A673 (cell line): Measurements from ENCODE around the gene ITGB4. TPM values are rescaled to one million over a fixed set of nuclear protein-coding genes. Genes with fewer than 3 reads are reported as not detected.

Experiments used
- BruUV-seq: library from RNA; stranded (reverse); fragments of 400-500 nt; replicated peaks from 2 replicates; lab custom pipeline; 2021; lab: Mats Ljungman, UMichigan
- CTCF ChIA-PET: fragments of 300-600 bp; sonication (Branson Sonifier 250); formaldehyde crosslinking; loops from one replicate; lab custom pipeline; 2022; ENCODE audit warnings: antibody characterized with exemption; lab: Charles Lee
- POLR2A ChIA-PET: fragments of 300-600 bp; sonication (Branson Sonifier 250); formaldehyde crosslinking; loops from one replicate; lab custom pipeline; 2022; ENCODE audit warnings: antibody characterized with exemption; ENCODE audit not compliant: low non-redundant PET; lab: Charles Lee
- DNase-seq: peaks from one replicate; pipeline ENCODE4 v3.0.0-alpha.2; 2015; ENCODE audit warnings: low spot score
- H3K27ac ChIP-seq: fragments of 200-600 bp; sonication (generic); 2 replicates; pipeline ENCODE4 v1.5.1; 2016; ENCODE audit warnings: mixed run types, low read depth, mild to moderate bottlenecking, mixed read lengths, antibody characterized with exemption, low read length; ENCODE audit not compliant: poor library complexity, severe bottlenecking
- H3K27me3 ChIP-seq: fragments of 200-600 bp; sonication (generic); replicated peaks from 2 replicates; pipeline ENCODE4 v1.6.1; 2017; ENCODE audit warnings: mixed run types, low read depth, mild to moderate bottlenecking, mixed read lengths, antibody characterized with exemption, low read length; ENCODE audit not compliant: insufficient read depth, poor library complexity
- H3K36me3 ChIP-seq: fragments of 200-600 bp; sonication (generic); 2 replicates; pipeline ENCODE4 v1.6.1; 2016; ENCODE audit warnings: mixed run types, mild to moderate bottlenecking, mixed read lengths, antibody characterized with exemption, low read length; ENCODE audit not compliant: insufficient read depth, poor library complexity, severe bottlenecking
- H3K4me1 ChIP-seq: fragments of 200-600 bp; sonication (generic); 2 replicates; pipeline ENCODE4 v1.6.1; 2017; ENCODE audit warnings: mixed run types, mild to moderate bottlenecking, mixed read lengths, antibody characterized with exemption, low read length; ENCODE audit not compliant: insufficient read depth, poor library complexity, severe bottlenecking
- H3K4me3 ChIP-seq: fragments of 200-600 bp; sonication (generic); 2 replicates; pipeline ENCODE4 v1.5.1; 2016; ENCODE audit warnings: low read depth, mixed run types, mild to moderate bottlenecking, mixed read lengths, low read length; ENCODE audit not compliant: poor library complexity, severe bottlenecking
- H3K9me3 ChIP-seq: fragments of 200-600 bp; sonication (generic); 2 replicates; pipeline ENCODE4 v1.6.1; 2016; ENCODE audit warnings: mixed run types, low read depth, mild to moderate bottlenecking, mixed read lengths, antibody characterized with exemption, low read length; ENCODE audit not compliant: poor library complexity, severe bottlenecking
- CTCF ChIP-seq: fragments of 300-800, 200-600 bp; sonication (generic); conservative IDR thresholded peaks from 2 replicates; pipeline ENCODE4 v1.5.1; 2017; ENCODE audit warnings: low read depth, mild to moderate bottlenecking, antibody characterized with exemption, low read length, moderate library complexity, mixed read lengths
- EZH2 ChIP-seq: fragments of 200-600 bp; sonication (generic); IDR thresholded peaks from 2 replicates; pipeline ENCODE4 v1.6.1; 2017; ENCODE audit warnings: borderline replicate concordance, low read depth, mild to moderate bottlenecking, mixed read lengths, antibody characterized with exemption, low read length; ENCODE audit not compliant: poor library complexity, severe bottlenecking
- intact Hi-C: fragments of 100-400 bp; cut with micrococcal nuclease; formaldehyde crosslinking; loops from one replicate; pipeline ENCODE4 v1.10.0; 2022; ENCODE audit not compliant: unreplicated experiment
- total RNA-seq: library from RNA; stranded (reverse); gene quantifications from 2 replicates; pipeline ENCODE4 v1.2.3, GENCODE V29; 2021

Gene ITGB4
- total RNA-seq, 1 experiment from 2014 or later = 0.95 TPM

- ChIA-PET CTCF (no interaction called here), POLR2A (no interaction called here)
- BruUV-seq = no TSS peak
- no peak for DNase-seq
- H3K27ac ChIP-seq = no peak overlapping the region
- H3K27me3 ChIP-seq = peaks cover 17% of the 10 kb centered on the region
- peaks cover 4% of the 10 kb centered on the region for H3K4me1 ChIP-seq
- no peak overlapping the region for H3K4me3 ChIP-seq
- no peak for TF ChIP-seq EZH2
- no peaks in the 10 kb centered on the region for H3K36me3 ChIP-seq
- intact Hi-C loops = no loop called here
- H3K9me3 ChIP-seq = no peaks in the 10 kb centered on the region
Observed at GRCh38 chr17:75723171-75723930, 2.1 kb downstream of the ITGB4 start.

DNA sequence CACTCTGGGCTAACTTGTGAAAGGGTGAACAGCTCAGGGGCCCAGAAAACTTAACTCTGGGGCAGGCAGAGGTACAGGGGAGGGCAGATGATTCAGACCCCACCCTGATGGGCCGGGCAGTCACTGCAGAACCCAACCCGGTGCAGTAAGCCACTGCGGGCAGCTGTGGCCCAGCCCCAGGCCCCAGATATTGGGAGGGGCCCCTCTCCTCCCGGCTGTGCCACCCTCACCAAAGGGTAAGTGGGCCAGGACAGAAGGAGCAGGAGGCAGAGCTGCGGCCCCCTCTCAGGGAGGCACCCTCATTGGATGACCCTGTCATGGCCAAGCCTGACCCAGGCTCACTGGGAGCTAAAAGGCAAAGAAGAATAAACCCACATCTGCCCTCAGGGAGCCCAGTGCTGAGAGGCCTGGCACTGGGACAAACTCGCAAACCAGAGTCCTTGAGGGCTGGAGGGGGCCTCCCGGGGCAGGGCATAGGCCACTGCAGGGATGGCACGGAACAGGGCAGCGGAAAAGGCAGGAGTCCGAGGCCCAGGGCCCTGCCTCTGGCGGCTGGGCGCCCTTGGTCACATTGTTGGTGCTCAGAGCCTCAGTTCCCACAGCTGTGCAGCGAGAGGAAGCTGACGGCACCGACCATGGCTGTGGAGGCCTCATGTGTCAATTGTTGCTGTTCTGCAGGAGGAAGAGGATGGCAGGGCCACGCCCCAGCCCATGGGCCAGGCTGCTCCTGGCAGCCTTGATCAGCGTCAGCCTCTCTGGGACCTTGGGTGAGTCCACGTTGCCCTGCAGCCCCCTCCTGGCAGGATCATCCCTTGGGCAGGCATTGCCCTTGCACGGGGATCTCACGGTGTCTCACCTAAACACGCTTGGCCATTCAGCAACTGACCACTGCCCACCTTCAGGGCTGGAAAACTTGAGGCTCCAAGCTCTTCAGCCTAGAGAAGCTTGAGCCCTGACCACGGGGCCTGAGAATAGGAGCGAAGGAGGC, 3.1 kb downstream of the ITGB4 start:
- ChIA-PET POLR2A (no interaction called here), CTCF (no interaction called here)
- peaks cover 17% of the 10 kb centered on the region for H3K27me3 ChIP-seq
- intact Hi-C loops = no loop called here
- DNase-seq = no peak
- no peak overlapping the region for H3K27ac ChIP-seq
- TF ChIP-seq CTCF (no peak), EZH2 (no peak)
- BruUV-seq = no TSS peak
- no peaks in the 10 kb centered on the region for H3K36me3 ChIP-seq
- peaks cover 4% of the 10 kb centered on the region for H3K4me1 ChIP-seq
- H3K9me3 ChIP-seq = no peaks in the 10 kb centered on the region
- H3K4me3 ChIP-seq = no peak overlapping the region

DNA sequence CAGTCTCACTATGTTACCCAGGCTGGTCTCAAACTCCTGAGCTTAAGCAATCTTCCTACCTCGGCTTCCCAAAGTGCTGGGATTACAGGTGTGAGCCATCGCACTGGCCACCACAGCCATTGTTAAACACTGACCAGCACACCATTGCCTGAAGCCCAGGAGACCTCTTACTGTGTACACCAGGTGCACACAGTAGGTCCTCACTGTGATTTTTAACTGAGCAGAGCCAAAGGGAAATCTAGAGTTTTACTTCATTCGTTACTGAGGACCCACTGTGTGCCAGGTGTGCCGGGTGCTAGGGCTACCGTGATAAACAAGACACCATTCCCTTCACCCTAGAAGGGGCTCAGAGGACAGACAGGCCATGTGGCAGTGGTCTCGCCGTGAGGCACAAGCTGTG, 4.2 kb downstream of the ITGB4 start:
- intact Hi-C loops = no loop called here
- ChIA-PET POLR2A (no interaction called here), CTCF (no interaction called here)
- no peak overlapping the region for H3K27ac ChIP-seq
- peaks cover 4% of the 10 kb centered on the region for H3K4me1 ChIP-seq
- BruUV-seq = no TSS peak
- peaks cover 5% of the 10 kb centered on the region for H3K27me3 ChIP-seq
- no peak for DNase-seq
- TF ChIP-seq EZH2 = no peak
- TF ChIP-seq CTCF = no peak
- no peaks in the 10 kb centered on the region for H3K9me3 ChIP-seq
- H3K36me3 ChIP-seq = no peaks in the 10 kb centered on the region
- H3K4me3 ChIP-seq = no peak overlapping the region
